ENCODE data around the gene C19orf81. TPM values are rescaled to one million over a fixed set of nuclear protein-coding genes. Genes with fewer than 3 reads are reported as not detected.

The C19orf81 gene
- total RNA-seq, 2 experiments from 2014 or later = 1.5 to 3.2 TPM

- no peak for TF ChIP-seq CTCF (IDR thresholded peaks at IDR 0.05)
- Mint-ChIP-seq H3K27ac (no peak overlapping the region), H3K36me3 (ENCODE audit: low read depth) (no peaks in the 10 kb centered on the region), H3K27me3 (peaks cover 40% of the 10 kb centered on the region), H3K4me3 (no peak overlapping the region), H3K9me3 (no peaks in the 10 kb centered on the region), H3K4me1 (ENCODE audit: low read depth) (no peaks in the 10 kb centered on the region)
- intact Hi-C loops (cut with micrococcal nuclease) = no loop called here
- DNase-seq (no peak), ATAC-seq (no peak)
- POLR2A ChIA-PET = no interaction called here
- CTCF ChIA-PET = interaction anchor here (0.6 to 2.2 kb wide), 15 partner anchors 10 to 313 kb away, joined by 3 to 6 read pairs (median 3); no protein-coding TSS in a partner anchor
Measured at GRCh38 chr19:50670102-50670380, 20.8 kb downstream of the C19orf81 start.

- no peak for ATAC-seq
- no peak for TF ChIP-seq CTCF (IDR thresholded peaks at IDR 0.05)
- H3K27ac Mint-ChIP-seq = no peak overlapping the region
- no peaks in the 10 kb centered on the region for H3K4me1 Mint-ChIP-seq (ENCODE audit: low read depth)
- DNase-seq = no peak
- H3K9me3 Mint-ChIP-seq = no peaks in the 10 kb centered on the region
- H3K4me3 Mint-ChIP-seq = no peak overlapping the region
- ChIA-PET POLR2A (interaction anchor here (1.0 kb wide), 1 partner anchor 123 kb away, joined by 3 read pairs; no protein-coding TSS in a partner anchor), CTCF (no interaction called here)
- intact Hi-C loops (cut with micrococcal nuclease) = no loop called here
- no peaks in the 10 kb centered on the region for H3K36me3 Mint-ChIP-seq (ENCODE audit: low read depth)
- peaks cover 45% of the 10 kb centered on the region for H3K27me3 Mint-ChIP-seq
Measured at GRCh38 chr19:50673118-50673517, 23.9 kb downstream of the C19orf81 start.

GRCh38 chr19:50676625-50677197 is 27.5 kb downstream of the C19orf81 start:
- intact Hi-C loops (cut with micrococcal nuclease) = no loop called here
- Mint-ChIP-seq H3K27me3 (peaks cover 46% of the 10 kb centered on the region), H3K36me3 (ENCODE audit: low read depth) (no peaks in the 10 kb centered on the region), H3K4me1 (ENCODE audit: low read depth) (peaks cover 2% of the 10 kb centered on the region), H3K4me3 (no peak overlapping the region), H3K27ac (no peak overlapping the region), H3K9me3 (no peaks in the 10 kb centered on the region)
- no peak for TF ChIP-seq CTCF (IDR thresholded peaks at IDR 0.05)
- ChIA-PET POLR2A (no interaction called here), CTCF (no interaction called here)
- DNase-seq (no peak), ATAC-seq (no peak)

GRCh38 chr19:50677636-50678035 is 28.4 kb downstream of the C19orf81 start:
- no peaks in the 10 kb centered on the region for H3K9me3 Mint-ChIP-seq
- peaks cover 2% of the 10 kb centered on the region for H3K4me1 Mint-ChIP-seq (ENCODE audit: low read depth)
- no peak overlapping the region for H3K4me3 Mint-ChIP-seq
- ChIA-PET POLR2A (no interaction called here), CTCF (no interaction called here)
- ATAC-seq (no peak), DNase-seq (no peak)
- H3K27ac Mint-ChIP-seq = no peak overlapping the region
- intact Hi-C loops (cut with micrococcal nuclease) = no loop called here
- no peak for TF ChIP-seq CTCF (IDR thresholded peaks at IDR 0.05)
- peaks cover 42% of the 10 kb centered on the region for H3K27me3 Mint-ChIP-seq
- H3K36me3 Mint-ChIP-seq (ENCODE audit: low read depth) = no peaks in the 10 kb centered on the region

GRCh38 chr19:50678323-50678722 is 29.1 kb downstream of the C19orf81 start:
- no peak overlapping the region for H3K4me3 Mint-ChIP-seq
- H3K4me1 Mint-ChIP-seq (ENCODE audit: low read depth) = peaks cover 2% of the 10 kb centered on the region
- no peaks in the 10 kb centered on the region for H3K36me3 Mint-ChIP-seq (ENCODE audit: low read depth)
- ATAC-seq (no peak), DNase-seq (no peak)
- ChIA-PET CTCF (no interaction called here), POLR2A (no interaction called here)
- no peaks in the 10 kb centered on the region for H3K9me3 Mint-ChIP-seq
- no peak overlapping the region for H3K27ac Mint-ChIP-seq
- H3K27me3 Mint-ChIP-seq = peaks cover 35% of the 10 kb centered on the region
- TF ChIP-seq CTCF (IDR thresholded peaks at IDR 0.05) = no peak
- intact Hi-C loops (cut with micrococcal nuclease) = no loop called here

Measured in activated CD8-positive, alpha-beta T cell treated with anti-CD3 and anti-CD28 coated beads for 36 hours (primary cell).